Renal cortex interstitium (tissue), 11 donors: ENCODE measurements around the gene OS9. TPM values are rescaled to one million over a fixed set of nuclear protein-coding genes. Genes with fewer than 3 reads are reported as not detected.

Experiments used
- DNase-seq, 11 donors: peaks; one replicate each; pipeline ENCODE4 v3.0.0-alpha.2; 2013; ENCODE audit warnings: low read depth in 9 of 11, low spot score in 4 of 11; ENCODE audit errors: extremely low read depth in 1 of 11
- polyA plus RNA-seq, 3 donors: library from polyadenylated mRNA; unstranded; fragments of 120-200 nt; gene quantifications; one replicate each; pipeline ENCODE4 v1.2.1, GENCODE V29; 2013; ENCODE audit not compliant: insufficient read length in 3 of 3

The OS9 gene
- polyA plus RNA-seq, 3 donors: 197 to 215 (median 204) TPM

DNA sequence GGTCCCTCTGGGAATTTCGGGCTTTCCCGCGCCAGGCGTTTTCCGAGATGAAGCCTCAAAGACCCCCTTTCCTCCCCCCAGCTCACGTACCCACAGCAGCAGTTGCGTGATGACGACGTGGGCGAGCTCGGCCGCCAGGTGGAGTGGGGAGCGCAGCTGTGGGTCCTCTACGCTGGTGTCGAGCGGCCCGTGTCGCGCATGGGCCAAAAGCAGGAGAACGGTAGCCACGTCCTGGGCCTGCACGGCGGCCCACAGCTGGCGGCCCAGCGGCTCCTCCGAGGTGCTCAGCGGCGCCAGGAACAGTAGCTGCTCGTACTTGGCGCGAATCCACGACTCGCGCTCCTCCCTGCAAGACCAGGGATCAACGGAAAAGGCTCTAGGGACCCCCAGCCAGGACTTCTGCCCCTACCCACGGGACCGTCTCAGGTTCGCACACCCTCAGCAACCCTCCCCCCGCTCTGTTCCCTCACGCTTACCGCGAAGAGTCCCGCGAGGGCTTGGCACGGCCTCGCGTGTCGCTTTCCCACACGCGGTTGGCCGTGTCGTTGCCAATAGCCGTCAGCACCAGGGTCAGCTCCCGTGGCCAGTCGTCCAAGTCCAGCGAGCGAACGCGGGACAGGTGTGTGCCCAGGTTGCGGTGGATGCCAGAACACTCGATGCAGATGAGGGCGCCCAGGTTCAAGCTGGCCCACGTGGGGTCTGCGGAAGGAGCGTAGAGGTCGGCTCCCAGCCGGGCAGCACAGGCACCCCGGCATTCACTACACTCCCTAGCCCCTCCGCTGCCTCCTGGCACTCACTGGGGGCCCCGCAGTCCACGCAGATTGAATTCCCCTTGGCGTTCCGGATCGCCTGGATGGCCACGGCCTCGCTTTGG, 33.2 kb downstream of the OS9 start:
- DNase-seq: no peak

DNA sequence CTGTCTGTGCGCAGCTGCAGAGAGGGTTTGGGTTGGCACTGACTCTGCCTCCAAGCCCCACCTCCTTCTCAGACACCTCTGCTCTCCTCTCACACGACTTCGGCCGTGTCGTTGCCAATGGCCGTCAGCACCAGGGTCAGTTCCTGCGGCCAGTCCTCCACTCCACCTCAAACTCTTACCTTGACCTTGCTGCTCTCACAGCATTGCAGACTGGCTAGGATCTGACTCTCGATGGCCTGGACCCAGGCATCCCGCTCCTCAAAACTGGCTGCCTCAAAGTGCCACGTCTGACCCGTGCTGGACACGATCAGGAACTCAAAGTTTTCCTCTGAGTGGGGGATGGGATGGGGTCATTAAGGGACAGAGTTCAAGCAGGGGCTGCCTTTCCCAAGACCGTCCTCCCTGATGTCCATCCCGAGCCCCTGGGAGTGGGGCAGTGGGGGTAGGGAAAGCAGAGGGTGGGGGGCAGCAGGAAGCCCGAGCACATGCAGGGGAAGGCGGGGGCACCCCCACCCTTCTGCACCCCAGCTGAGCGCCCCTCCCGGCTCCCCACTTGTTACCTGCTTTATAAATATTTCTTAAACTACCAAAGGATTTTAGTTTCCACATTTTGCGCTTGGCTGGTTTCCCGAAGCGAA, 33.9 kb downstream of the OS9 start:
- no peak for DNase-seq

DNA sequence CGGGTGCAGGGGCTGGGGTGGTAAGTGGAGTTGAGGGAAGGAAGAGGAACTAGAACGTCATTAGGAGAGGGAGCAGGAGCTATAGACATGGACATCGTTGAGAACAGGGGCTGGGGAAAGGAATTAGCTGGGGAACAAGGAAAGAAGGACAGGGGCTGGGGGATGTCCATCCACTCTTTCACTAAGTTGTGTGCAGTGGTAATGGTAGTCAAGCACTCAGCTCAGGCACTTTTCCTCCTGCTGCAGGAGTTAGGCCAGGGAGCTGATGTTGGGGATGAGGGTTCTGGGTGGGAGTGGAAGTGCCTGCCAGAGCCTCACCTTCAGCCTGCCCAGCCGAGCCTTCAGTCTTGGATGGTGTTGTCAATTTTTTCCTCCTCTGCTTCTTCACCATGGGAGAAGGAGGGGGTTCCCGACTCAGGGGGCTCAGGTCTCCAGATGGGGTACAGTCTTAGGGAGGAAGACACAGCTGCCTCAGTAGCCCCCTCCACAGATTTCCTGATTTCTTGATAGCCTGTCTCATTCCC, 35.5 kb downstream of the OS9 start:
- DNase-seq: no peak

DNA sequence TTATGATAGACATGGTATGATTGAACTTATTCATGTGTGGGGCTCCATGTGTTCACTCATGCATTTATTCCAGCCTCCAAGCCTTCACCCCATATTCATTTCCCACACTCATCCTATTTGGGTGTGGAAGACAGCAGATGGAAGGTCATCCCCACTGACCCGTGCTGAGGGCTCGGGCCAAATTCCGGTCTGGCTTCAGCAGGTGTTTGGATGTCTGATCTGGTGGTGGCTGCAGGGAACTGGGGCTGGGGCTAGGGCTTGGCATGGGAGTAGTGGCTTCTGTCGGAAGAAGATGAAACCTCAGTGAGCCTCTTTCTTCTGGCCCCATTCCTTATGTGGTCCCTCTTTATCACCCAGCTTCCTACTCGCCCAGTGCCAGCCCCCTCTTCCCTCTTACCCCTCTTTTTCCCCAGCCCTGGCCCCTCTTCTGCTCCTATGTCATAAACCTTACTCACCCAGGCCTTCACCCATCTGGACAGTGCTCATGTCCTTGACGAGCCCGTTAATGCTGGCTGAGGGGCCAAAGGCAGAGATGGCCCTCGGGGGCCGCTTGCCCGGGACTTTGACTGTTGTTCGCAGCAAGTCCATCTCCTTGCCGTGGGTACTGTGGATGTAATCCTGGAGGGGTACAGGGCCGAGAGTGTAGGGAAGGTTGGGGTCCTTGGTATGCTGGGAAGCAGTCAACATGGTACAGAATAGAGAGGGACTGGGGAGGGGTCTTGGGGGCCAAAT, 36.6 kb downstream of the OS9 start:
- DNase-seq: no peak

DNA sequence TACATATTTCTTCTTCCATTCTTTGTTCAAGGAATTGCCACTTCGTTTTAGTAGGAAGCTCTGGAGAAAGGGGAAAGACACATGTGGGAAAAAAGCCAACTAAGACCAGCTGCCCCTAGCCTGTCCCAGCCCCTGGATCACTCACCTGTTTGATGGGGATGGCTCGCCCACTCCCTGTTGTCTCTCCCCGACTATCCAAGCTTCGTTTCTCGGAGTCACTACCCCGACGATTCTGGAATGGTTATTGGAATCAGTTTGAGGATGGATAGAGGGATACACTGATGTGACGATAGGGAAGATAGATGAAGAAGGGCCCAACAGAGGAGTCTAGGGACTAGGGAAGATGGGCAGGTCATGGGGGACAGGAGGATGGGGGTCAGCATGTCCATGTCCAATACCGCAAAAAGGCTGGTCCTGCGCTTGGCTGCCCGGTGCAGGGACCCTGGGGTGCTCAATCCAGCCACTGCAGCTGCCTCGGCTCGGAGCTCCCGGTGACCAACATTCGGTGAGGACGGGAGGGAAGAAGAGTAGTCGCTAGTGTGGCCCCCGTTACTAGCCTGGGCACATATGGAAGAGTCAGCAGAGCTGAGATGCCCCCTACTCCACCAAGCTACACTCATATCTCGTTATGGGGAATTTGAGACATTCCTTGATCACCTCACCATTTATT, 37.6 kb downstream of the OS9 start:
- DNase-seq: no peak

DNA sequence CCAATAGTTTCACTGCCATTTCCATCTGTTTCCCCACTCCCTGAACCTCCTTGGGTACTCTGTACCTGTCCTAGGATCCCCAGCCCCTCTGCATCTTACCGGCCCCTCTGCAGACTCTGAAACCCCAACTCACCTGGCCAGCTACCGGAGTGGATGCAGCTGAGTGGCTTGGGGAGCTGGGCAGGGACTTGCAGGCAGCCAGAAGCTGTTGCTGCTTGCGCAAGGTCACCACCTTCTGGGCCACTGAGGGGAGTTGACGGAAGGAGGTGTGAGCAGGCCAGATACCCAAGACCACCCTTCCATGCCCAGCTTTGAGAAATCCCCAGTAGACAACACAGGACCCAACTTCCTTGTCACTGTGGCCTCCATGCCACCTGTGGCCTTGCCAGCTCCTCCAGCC, 38.3 kb downstream of the OS9 start:
- DNase-seq: no peak

DNA sequence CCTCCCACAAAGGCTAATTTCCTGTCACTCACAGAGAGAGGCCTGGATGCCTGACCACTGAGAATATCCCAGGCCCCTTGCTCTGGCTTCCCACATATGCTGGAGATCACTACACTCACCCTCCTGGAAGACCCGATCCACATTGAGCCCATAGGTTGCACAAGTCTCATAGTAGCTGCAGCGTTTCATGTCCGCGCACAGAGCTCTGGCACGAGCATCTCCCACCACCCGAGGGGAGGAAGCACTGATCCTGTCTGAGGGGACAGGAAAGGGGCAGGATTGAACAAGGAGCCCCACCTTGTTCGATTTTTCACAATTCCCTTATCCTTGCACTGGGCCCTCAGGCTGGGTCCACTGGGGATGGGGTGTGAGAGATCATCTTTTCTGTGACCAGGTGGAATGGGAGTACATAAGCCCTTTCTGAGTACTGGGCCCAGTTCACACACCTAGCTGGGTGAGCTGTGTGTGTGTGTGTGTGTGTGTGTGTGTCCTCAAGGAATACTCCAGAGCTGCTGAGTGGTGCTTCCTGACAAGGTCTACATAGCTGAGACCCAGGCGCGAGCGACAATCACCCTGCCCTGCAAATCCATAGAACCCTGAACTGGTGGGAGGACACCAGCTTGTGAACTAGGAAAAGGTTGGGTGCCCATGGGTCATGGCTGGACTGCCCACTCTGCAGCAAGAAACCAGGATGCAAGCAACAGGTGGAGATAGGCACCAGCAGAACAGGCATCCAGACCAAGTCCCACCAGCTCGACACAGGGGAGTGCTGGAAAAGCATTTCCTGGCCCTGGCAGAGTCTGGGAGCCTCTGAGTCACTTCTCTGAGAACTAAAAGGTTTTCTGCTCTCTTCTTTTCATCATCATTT, 39.0 kb downstream of the OS9 start:
- no peak for DNase-seq

DNA sequence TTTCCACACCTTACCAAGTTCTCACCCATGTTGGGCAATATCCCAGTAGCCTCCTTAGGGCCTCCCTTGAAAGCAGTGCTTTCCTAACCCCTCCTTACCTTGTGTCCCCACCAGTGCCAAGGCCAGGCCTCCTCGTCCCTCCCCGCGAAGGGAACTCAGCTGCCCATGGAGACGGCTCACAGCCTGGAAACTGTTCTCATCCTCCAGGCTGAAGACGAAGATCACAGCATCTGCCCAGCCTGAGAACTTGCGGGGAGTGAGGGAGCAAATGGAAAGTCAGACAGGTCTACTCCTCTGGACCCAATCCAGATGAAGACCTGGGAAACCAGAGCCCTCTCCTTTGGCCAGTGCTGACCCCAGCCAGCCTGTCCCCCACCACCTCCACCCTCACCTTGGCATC, 40.0 kb downstream of the OS9 start:
- DNase-seq: no peak

DNA sequence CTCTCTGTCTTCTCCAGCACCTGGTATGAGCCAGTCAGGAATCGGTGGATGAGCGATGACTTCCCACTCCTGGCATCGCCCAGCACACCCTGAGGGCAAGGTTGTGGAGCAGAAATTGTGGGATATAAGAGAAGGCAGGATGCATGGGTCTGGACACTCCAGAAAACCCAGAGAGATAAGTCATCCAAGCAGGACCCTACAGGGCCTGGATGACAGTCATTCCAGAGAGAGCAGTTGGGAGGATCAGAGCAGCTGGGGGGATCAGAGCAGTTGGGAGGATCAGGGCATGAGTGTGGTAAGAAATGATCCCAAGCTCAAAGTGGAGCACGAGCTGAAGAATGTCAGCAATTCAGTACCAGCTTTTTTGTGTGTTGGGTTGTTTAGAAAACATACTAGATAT, 40.7 kb downstream of the OS9 start:
- DNase-seq: no peak

DNA sequence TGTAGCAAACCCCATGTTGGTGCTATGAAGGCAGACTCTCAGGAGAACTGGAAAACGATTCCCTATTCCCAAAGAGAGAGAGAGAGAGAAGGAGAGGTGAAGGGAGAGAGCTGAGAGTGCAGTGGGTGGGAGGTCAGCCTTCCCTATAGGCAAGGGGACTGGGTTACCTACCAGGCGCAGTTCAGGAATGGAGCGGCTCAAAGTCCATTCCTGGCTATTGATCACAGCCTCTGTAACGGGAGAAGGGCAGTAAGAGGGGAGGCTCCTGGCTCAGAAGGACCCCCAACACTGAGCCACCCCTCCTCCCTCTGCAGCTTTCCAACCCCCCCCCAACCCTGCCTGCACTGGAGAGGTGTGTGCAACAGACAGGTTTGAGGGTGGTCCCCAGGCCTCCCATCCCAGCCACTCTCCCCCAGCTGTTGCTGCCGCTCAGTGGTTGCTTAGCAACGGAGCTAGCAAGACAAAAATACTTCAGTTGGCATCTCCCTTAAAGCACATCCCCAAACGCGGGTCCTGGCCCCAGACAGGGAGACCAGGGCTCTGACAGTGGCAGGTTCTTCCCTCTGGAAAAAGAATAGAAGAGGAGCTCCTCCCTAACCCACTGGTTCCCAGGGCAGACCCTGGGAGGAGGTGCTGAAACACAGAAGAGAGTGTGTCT, 41.4 kb downstream of the OS9 start:
- no peak for DNase-seq

DNA sequence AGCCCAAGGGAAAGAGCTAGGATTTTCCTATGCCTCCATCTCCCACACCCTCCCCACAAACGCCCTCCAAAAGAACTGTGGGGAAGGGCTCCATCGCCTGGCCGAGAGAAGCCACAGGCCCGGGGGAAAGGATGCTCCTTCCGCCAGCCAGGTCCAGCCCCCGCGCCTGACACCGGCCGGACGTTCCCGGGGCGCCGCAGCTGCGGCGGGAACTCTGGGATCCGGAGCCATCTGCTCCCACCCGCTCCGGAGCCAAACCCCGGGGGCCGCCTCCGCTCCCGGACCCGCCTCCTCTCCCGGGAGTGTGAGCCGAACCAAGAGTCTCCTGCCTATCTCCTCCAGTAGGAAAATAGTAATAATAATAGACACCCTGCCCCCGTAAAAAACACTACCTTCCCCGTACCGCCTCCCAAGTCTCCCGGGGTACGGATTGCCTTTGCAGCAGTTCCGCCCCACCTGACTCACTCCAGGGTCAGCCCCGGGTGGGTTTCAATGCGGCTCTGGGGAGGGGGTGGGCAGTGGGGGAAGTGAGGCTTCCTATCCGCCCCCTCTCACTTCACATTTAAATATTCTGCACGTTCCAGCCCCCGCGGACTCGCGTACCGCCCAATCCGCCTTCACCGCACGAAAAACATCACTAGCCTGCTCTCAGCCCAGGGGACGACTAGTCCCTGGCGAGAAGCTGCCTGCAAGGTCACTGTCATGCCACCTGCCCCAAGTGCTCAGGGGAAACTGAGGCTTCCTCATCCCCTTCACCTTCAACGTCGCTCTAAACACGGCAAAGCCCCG, 42.2 kb downstream of the OS9 start:
- no peak for DNase-seq

DNA sequence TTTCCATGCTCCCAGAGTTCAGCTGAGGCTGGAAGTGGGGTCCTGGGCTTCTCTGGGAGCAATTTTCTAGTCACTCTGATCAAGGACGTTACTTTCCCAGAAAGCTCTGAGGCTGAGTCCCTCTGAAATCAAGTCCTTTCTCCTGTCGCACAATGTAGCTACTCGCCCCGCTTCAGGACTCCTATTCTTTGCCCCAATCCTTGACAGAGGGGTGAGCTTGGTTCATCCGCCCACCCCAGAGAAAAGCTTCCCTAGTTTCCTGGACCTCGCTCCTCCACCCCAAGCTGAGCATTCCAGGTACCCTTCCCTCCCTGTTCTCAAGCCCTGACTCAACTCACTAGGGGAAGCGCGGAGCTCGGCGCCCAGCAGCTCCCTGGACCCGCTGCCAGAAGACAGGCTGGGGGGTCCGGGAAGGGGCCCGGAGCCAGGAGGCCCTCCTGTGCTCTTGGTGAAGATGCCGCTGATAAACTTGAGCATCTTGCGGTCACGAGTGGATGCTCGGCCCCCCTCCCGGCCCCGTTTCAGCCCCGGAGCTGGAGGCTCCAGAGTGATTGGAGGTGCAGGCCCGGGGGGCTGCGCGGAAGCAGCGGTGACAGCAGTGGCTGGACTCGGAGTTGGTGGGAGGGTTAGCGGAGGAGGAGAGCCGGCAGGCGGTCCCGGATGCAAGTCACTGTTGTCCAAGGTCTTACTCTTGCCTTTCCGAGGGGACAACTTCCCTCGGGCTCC, 43.0 kb downstream of the OS9 start:
- DNase-seq: no peak

DNA sequence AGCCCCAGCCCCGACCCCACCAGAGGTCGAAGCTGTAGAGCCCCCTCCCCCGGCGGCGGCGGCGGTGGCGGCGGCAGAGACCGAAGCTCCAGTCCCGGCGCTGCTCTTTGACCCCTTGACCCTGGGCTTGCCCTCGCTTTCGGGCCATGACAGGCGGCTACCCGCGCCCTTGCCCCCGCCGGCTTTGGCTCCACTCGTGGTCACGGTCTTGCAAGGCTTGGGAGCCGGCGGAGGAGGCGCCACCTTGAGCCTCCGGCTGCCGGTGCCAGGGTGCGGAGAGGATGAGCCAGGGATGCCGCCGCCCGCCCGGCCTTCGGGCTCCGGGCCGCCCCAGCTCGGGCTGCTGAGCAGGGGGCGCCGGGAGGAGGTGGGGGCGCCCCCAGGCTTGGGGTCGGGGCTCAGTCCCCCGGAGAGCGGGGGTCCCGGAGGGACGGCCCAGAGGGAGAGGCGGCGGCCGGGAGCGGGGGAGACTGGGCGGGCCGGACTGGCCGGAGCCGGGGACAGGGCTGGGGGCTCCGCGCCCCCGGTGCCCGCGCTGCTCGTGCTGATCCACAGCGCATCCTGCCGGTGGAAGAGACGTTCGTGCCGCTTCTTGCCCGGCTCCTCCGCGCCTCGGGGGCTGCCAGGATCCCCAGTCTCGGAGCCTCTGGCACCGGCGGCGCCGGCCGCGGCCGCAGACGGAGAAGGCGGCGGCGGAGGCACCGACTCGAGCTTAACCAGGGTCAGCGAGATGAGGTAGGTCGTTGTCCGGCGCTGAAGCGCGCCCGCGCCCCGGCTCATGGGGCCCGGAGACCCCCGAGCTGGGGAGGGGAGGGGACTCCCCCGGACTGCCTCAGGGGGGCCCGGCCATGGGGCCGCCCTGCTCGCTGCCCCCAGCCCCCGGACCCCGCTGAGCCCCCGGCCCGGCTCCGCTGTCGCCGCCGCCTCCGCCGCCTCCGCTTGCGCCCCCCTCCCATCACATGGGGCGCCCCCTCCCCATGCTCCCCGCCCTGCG, 43.8 kb downstream of the OS9 start:
- no peak for DNase-seq

DNA sequence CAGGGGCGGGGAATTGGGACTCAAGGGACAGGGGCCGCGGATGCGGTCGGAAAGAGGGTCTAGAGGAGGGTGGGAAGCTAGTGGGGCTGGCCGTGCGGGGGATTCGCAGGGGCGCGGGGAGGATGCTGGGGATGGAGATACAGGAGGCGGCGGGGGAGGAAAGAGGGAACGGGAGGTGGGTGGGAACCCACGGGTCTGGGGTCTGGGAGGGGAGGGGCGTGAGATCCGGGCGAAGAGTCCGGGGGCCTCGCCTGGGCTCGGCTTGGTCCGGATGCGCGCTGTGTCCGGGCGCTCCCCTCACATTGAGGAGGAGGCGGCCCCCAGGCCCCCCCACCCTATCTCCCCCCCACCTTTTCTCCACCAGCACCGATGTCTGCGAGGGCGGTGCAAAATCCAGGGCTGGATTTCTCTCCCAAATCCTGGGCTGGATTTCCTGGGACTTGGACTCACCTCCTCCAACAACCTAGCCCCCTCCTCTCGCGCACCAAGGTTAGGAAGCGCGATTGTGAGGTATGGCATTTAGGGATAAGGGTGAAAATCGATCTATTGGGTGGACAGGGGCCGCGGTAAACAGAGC, 44.8 kb downstream of the OS9 start, which contains the start of gene AGAP2:
Gene AGAP2, minus strand, starts transcription at position 82 of the 577 bp plus-strand sequence. CDS start 496 bp downstream, outside the sequence.
- DNase-seq: no peak

DNA sequence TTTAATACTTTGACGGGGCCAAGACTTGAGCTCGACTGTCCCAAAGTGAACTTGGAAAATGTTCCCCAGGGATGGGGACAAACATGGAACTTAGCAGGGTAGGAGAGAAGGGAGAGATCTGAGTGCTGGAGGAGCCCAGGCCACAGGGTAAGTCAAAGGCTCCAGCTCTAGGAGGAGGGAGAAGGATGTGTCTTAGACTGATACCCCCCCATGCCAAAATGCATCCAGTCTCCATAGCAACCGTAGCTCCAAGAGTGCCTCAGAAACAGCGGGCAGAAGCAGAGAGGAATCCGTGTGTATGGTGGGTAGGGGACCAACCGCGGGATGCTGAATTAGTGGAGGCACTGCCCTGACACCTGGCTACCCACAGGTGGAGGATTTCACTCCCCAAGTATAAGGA, 45.5 kb downstream of the OS9 start:
- DNase-seq: no peak
